GM18517 (cell line): ENCODE measurements around the gene PCYT2.

Experiments
- ATAC-seq: cut with Tn5 transposase; IDR thresholded peaks from one replicate; pipeline ENCODE4 v1.9.1; 2021; ENCODE audit warnings: mild to moderate bottlenecking, moderate library complexity; ENCODE audit not compliant: unreplicated experiment

The PCYT2 gene

GRCh38 chr17:81944858-81945257 is 33.7 kb upstream of the PCYT2 start:
- no peak for ATAC-seq

GRCh38 chr17:81942167-81942553 is 31.0 kb upstream of the PCYT2 start:
- no peak for ATAC-seq

- no peak for ATAC-seq
Observed at GRCh38 chr17:81941484-81942166, 30.4 kb upstream of the PCYT2 start.

GRCh38 chr17:81940538-81941483 is 29.6 kb upstream of the PCYT2 start:
- no peak for ATAC-seq

- no peak for ATAC-seq
Observed at GRCh38 chr17:81939881-81940385, 28.7 kb upstream of the PCYT2 start.

GRCh38 chr17:81939218-81939617 is 28.0 kb upstream of the PCYT2 start:
- no peak for ATAC-seq

GRCh38 chr17:81935709-81936084 is 24.5 kb upstream of the PCYT2 start:
- ATAC-seq: no peak

- no peak for ATAC-seq
Observed at GRCh38 chr17:81934850-81935708, 23.9 kb upstream of the PCYT2 start.

GRCh38 chr17:81934098-81934757 is 23.0 kb upstream of the PCYT2 start:
- ATAC-seq: no peak

GRCh38 chr17:81933178-81933699 is 22.0 kb upstream of the PCYT2 start:
- no peak for ATAC-seq

GRCh38 chr17:81932333-81932983 is 21.3 kb upstream of the PCYT2 start:
- no peak for ATAC-seq

GRCh38 chr17:81931557-81932332 is 20.5 kb upstream of the PCYT2 start:
- no peak for ATAC-seq

- ATAC-seq: no peak
Observed at GRCh38 chr17:81931189-81931556, 20.0 kb upstream of the PCYT2 start.

- ATAC-seq: no peak
Observed at GRCh38 chr17:81930142-81931125, 19.2 kb upstream of the PCYT2 start.

GRCh38 chr17:81929253-81930141 is 18.3 kb upstream of the PCYT2 start:
- no peak for ATAC-seq

- ATAC-seq: no peak
Observed at GRCh38 chr17:81928544-81929252, 17.5 kb upstream of the PCYT2 start.
